Common myeloid progenitor, CD34-positive (primary cell): ENCODE measurements around the gene TMEM129.

ENCODE experiments used
- CTCF ChIA-PET: fragments of 350-600 bp; sonication (Branson Sonifier 250); formaldehyde crosslinking; loops from one replicate; lab custom pipeline; 2021; ENCODE audit warnings: antibody characterized with exemption; lab: Charles Lee
- POLR2A ChIA-PET: fragments of 350-600 bp; sonication (Branson Sonifier 250); formaldehyde crosslinking; loops from one replicate; lab custom pipeline; 2021; ENCODE audit warnings: antibody characterized with exemption; lab: Charles Lee
- DNase-seq, 3 donors: peaks; one replicate each; pipeline versions ENCODE4 v3.0.0 to v3.0.0-alpha.2; 2013
- H3K27ac ChIP-seq, 2 experiments: 1 replicate in 1 of 2; 2 replicates in 1 of 2; pipeline ENCODE4 v1.7.0; 2013; ENCODE audit warnings: inconsistent platforms in 2 of 2, low read length in 2 of 2, mild to moderate bottlenecking in 2 of 2, low read depth in 1 of 2, moderate library complexity in 1 of 2; ENCODE audit not compliant: severe bottlenecking in 2 of 2, insufficient read depth in 1 of 2, poor library complexity in 1 of 2
- H3K27me3 ChIP-seq, 5 experiments: replicated peaks in 2 of 5; 1 replicate in 3 of 5; 2 replicates in 2 of 5; pipeline versions ENCODE4 v1.6.1 to v1.7.0; 2013; ENCODE audit warnings: low read length in 4 of 5, mild to moderate bottlenecking in 2 of 5, moderate library complexity in 2 of 5, inconsistent platforms in 1 of 5; ENCODE audit not compliant: insufficient read depth in 5 of 5, control insufficient read depth in 4 of 5
- H3K36me3 ChIP-seq, 4 experiments: 1 replicate in 2 of 4; 2 replicates in 2 of 4; pipeline versions ENCODE4 v1.6.1 to v1.7.0; 2013; ENCODE audit warnings: low read length in 3 of 4, control low read depth in 1 of 4, mild to moderate bottlenecking in 1 of 4; ENCODE audit not compliant: control insufficient read depth in 4 of 4, insufficient read depth in 4 of 4
- H3K4me1 ChIP-seq, 4 experiments: 1 replicate in 3 of 4; 2 replicates in 1 of 4; pipeline versions ENCODE4 v1.6.1 to v1.7.1; 2013; ENCODE audit warnings: low read length in 3 of 4, mild to moderate bottlenecking in 3 of 4, control low read depth in 1 of 4, inconsistent platforms in 1 of 4, moderate library complexity in 1 of 4; ENCODE audit not compliant: control insufficient read depth in 4 of 4, insufficient read depth in 4 of 4; ENCODE audit errors: control extremely low read depth in 1 of 4
- H3K4me3 ChIP-seq, 7 experiments: 1 replicate in 4 of 7; 2 replicates in 3 of 7; pipeline versions ENCODE4 v1.5.1 to v1.7.0; 2013; ENCODE audit warnings: mild to moderate bottlenecking in 7 of 7, low read length in 6 of 7, moderate library complexity in 6 of 7, inconsistent platforms in 2 of 7, low read depth in 2 of 7, control low read depth in 1 of 7; ENCODE audit not compliant: insufficient read depth in 4 of 7, control insufficient read depth in 1 of 7; ENCODE audit errors: extremely low read depth in 1 of 7
- H3K9me3 ChIP-seq, 5 experiments: 1 replicate in 4 of 5; 2 replicates in 1 of 5; pipeline versions ENCODE4 v1.6.1 to v1.7.1; 2013; ENCODE audit warnings: low read length in 4 of 5, mild to moderate bottlenecking in 2 of 5, inconsistent platforms in 1 of 5, low read depth in 1 of 5, moderate library complexity in 1 of 5; ENCODE audit not compliant: control insufficient read depth in 4 of 5, insufficient read depth in 2 of 5; ENCODE audit errors: control extremely low read depth in 1 of 5
- WGBS: methylation state at CpG from one replicate; pipeline ENCODE4 v1.1.5; 2013; ENCODE audit not compliant: insufficient coverage; 5-methylcytosine and 5-hydroxymethylcytosine counted together

TMEM129 gene

DNA sequence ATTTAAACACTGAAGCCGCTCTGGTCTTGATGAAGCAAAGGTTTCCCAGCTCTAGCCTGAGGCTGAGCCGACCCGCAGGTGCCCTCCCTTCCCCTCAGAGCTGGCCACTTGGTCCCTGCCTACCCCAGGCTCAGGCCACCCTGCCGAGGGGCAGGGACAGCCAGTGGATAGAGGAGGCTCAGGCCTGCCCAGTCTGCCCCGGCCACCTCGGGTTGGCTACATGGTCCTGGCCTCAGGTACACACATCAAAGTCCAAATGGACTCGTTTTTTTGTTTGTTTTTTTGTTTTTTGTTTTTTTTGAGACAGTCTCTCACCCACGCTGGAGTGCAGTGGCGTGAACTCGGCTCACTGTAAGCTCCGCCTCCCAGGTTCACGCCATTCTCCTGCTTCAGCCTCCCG, 24.0 kb upstream of the TMEM129 start:
- no peak overlapping the region for H3K27ac ChIP-seq
- ChIA-PET CTCF (interaction anchor here (0.8 to 8.7 kb wide), 16 partner anchors 10 to 175 kb away, joined by 3 to 168 read pairs (median 12); no protein-coding TSS in a partner anchor), POLR2A (no interaction called here)
- DNase-seq: no peak
- H3K4me3 ChIP-seq: no peak overlapping the region
- peaks cover 2 to 51% (median 36%) of the 10 kb centered on the region in 4 experiments for H3K36me3 ChIP-seq
- H3K27me3 ChIP-seq: no peaks in the 10 kb centered on the region
- 97% methylated on average over 4 of the region's 13 CpGs for WGBS
- no peaks in the 10 kb centered on the region for H3K9me3 ChIP-seq
- peaks cover 0 to 13% (median 11%) of the 10 kb centered on the region in 4 experiments for H3K4me1 ChIP-seq

DNA sequence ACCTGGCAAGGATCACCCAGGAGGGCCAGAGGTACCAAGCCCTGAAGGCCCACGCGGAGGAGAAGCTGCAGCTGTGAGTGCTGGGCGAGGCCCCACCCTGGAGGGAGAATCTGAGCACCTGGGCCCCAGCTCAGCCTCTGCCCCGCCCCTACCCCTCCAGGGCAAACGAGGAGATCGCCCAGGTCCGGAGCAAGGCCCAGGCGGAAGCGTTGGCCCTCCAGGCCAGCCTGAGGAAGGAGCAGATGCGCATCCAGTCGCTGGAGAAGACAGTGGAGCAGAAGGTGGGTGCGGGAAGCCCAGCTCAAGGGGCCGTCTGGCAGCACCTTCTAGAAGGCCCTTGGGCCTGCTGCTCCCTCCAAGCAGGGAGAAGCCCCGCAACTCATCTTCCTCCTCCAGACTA, 23.4 kb upstream of the TMEM129 start:
- H3K27ac ChIP-seq: no peak overlapping the region
- H3K36me3 ChIP-seq: peaks cover 2 to 57% (median 41%) of the 10 kb centered on the region in 4 experiments
- CTCF ChIA-PET: interaction anchor here (0.6 to 8.7 kb wide), 13 partner anchors 11 to 170 kb away, joined by 3 to 168 read pairs (median 23); no protein-coding TSS in a partner anchor
- DNase-seq: no peak
- no peaks in the 10 kb centered on the region for H3K9me3 ChIP-seq
- peaks cover 0 to 12% (median 10%) of the 10 kb centered on the region in 4 experiments for H3K4me1 ChIP-seq
- POLR2A ChIA-PET: no interaction called here
- 96% methylated on average over 11 of the region's 14 CpGs for WGBS
- no peak overlapping the region for H3K4me3 ChIP-seq
- H3K27me3 ChIP-seq: no peaks in the 10 kb centered on the region

- POLR2A ChIA-PET: no interaction called here
- CTCF ChIA-PET: interaction anchor here (0.6 to 8.7 kb wide), 10 partner anchors 11 to 170 kb away, joined by 3 to 168 read pairs (median 25); no protein-coding TSS in a partner anchor
- WGBS: 97% methylated on average over 6 of the region's 6 CpGs
- Histone ChIP-seq H3K27ac (no peak overlapping the region), H3K36me3 (peaks cover 2 to 63% (median 45%) of the 10 kb centered on the region in 4 experiments), H3K9me3 (no peaks in the 10 kb centered on the region), H3K4me1 (peaks cover 0 to 12% (median 7%) of the 10 kb centered on the region in 4 experiments), H3K4me3 (no peak overlapping the region), H3K27me3 (no peaks in the 10 kb centered on the region)
- DNase-seq: no peak
Measured at GRCh38 chr4:1743975-1744374, 22.9 kb upstream of the TMEM129 start.

DNA sequence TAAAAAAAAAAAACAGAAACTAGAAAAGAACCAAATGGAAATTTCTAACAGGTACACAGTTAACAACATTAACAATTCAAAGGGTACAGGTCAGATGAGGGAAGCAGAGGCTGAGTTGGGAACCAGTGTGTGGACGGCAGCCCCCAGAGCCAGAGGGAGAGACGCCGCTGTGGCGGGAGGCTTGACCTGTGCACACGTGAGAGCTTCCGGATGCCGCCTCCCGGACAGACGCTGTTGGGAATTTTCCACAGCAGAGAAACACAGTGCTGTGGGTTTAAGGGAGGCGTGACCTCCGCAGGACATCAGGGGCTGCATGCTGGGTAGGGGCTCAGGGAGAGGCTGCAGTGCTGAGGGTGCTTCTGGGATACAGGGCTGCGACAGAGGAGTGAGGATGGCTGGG, 22.4 kb upstream of the TMEM129 start:
- Histone ChIP-seq H3K4me1 (peaks cover 0 to 11% (median 6%) of the 10 kb centered on the region in 4 experiments), H3K36me3 (peaks cover 2 to 67% (median 49%) of the 10 kb centered on the region in 4 experiments), H3K27me3 (no peaks in the 10 kb centered on the region), H3K9me3 (peaks cover 0 to 2% (median 1%) of the 10 kb centered on the region in 5 experiments), H3K27ac (no peak overlapping the region), H3K4me3 (no peak overlapping the region)
- WGBS: 90% methylated on average over 2 of the region's 12 CpGs
- DNase-seq: no peak
- POLR2A ChIA-PET: no interaction called here
- CTCF ChIA-PET: interaction anchor here (1.1 to 8.7 kb wide), 7 partner anchors 13 to 166 kb away, joined by 3 to 168 read pairs (median 44); no protein-coding TSS in a partner anchor

DNA sequence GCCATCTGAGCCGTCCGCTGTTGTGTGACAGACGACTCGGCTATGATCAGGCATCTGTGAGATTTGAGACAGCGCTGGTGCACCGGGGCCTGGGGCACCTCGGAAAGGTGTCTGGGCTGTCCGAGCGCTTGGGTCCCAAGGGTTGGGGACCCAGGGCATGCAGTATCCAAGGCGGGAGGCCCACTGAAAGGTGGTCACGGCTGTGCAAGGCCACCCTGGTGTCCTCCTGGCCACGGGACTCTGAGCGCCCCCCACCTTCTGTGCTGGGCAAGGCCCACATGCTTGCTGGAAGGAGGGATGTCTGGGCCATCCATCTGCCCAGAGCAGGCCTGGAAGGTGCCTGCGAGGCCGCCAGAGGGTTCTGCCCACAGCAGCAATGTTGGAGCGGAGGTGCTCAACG, 20.1 kb upstream of the TMEM129 start:
- peaks cover 17 to 90% (median 69%) of the 10 kb centered on the region in 4 experiments for H3K36me3 ChIP-seq
- POLR2A ChIA-PET: interaction anchor here (0.6 kb wide), 2 partner anchors 22 to 1333 kb away, joined by 4 read pairs; partner anchors contain the start of genes HTT and HTT-AS

DNA sequence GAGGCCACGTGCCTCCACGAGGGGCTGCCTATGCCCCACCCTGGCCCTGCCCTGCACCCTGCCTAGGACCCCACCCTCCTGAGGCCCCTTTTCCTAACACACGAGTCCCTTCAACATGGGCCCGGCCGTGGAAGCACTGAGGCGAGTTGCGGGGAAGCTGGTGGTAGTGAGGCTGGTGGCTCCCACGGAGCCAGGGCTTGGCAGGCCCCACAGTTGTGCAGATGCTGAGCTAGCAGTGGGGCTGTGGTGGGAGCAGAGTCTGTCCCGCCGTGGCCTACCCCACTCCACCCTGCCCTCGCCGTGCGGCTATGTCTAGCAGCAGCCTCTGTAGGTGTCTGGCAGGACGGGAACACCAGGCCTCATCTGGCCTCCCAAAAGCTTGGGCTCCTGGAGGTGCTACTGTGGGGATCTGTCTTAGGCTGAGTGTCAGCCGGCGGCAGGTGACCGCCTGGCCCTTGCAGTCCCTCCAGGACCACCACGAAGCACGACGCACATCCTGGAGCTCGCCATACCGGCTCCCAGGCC, 19.0 kb upstream of the TMEM129 start:
- WGBS: 97% methylated on average over 14 of the region's 22 CpGs
- H3K4me3 ChIP-seq: no peak overlapping the region
- H3K27me3 ChIP-seq: no peaks in the 10 kb centered on the region
- H3K4me1 ChIP-seq: no peaks in the 10 kb centered on the region
- CTCF ChIA-PET: interaction anchor here (0.9 to 3.8 kb wide), 7 partner anchors 11 to 160 kb away, joined by 3 to 31 read pairs (median 5); no protein-coding TSS in a partner anchor
- H3K36me3 ChIP-seq: peaks cover 22 to 96% (median 75%) of the 10 kb centered on the region in 4 experiments
- DNase-seq: no peak
- no peak overlapping the region for H3K27ac ChIP-seq
- POLR2A ChIA-PET: no interaction called here
- peaks cover 0 to 26% (median 24%) of the 10 kb centered on the region in 5 experiments for H3K9me3 ChIP-seq

More for the DNA sequence above, 20.1 kb upstream of the TMEM129 start:
- peaks cover 0 to 24% (median 22%) of the 10 kb centered on the region in 5 experiments for H3K9me3 ChIP-seq
- no peak for DNase-seq
- H3K27ac ChIP-seq: no peak overlapping the region
- H3K4me1 ChIP-seq: peaks cover 0 to 1% (median 0%) of the 10 kb centered on the region in 4 experiments
- CTCF ChIA-PET: interaction anchor here (0.9 to 3.8 kb wide), 6 partner anchors 12 to 159 kb away, joined by 3 to 31 read pairs (median 6); no protein-coding TSS in a partner anchor
- H3K27me3 ChIP-seq: no peaks in the 10 kb centered on the region
- no peak overlapping the region for H3K4me3 ChIP-seq
- WGBS: 93% methylated on average over 15 of the region's 17 CpGs

DNA sequence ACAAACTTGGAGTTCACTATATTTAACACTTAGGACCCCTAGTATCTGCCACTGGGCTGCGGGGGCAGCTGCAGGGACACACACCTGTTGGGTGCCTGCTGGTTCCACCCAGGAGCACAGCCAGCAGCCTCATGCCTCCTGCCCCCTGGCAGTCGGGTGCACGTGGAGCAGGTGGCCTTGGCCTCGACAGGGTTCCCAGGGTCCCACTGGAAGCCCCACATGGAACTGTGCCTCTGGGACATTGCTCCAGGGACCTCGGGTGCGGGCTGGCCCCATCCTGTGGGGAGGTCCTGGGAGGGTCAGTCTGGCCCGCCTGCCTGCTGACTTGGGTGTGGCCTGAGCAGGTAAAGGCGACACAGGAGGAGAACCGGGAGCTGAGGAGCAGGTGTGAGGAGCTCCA, 18.2 kb upstream of the TMEM129 start:
- ChIA-PET CTCF (interaction anchor here (0.9 to 3.8 kb wide), 2 partner anchors 10 to 46 kb away, joined by 4 to 31 read pairs; no protein-coding TSS in a partner anchor), POLR2A (no interaction called here)
- Histone ChIP-seq H3K36me3 (peaks cover 24 to 97% (median 79%) of the 10 kb centered on the region in 4 experiments), H3K9me3 (peaks cover 0 to 26% (median 24%) of the 10 kb centered on the region in 5 experiments), H3K4me1 (no peaks in the 10 kb centered on the region), H3K27ac (no peak overlapping the region), H3K27me3 (no peaks in the 10 kb centered on the region), H3K4me3 (no peak overlapping the region)
- no peak for DNase-seq
- WGBS: 97% methylated on average over 5 of the region's 9 CpGs
